Smooth muscle cell of trachea (primary cell): ENCODE data around the gene SPEM3. TPM values are rescaled to one million over a fixed set of nuclear protein-coding genes. Genes with fewer than 3 reads are reported as not detected.

Experiments used
- total RNA-seq: library from RNA; depleted of rRNA; stranded (reverse); fragments of >200 nt; gene quantifications from 2 replicates; pipeline ENCODE4 v1.2.1, GENCODE V29; 2014

Gene SPEM3
- not detected in 2 replicates for total RNA-seq

DNA sequence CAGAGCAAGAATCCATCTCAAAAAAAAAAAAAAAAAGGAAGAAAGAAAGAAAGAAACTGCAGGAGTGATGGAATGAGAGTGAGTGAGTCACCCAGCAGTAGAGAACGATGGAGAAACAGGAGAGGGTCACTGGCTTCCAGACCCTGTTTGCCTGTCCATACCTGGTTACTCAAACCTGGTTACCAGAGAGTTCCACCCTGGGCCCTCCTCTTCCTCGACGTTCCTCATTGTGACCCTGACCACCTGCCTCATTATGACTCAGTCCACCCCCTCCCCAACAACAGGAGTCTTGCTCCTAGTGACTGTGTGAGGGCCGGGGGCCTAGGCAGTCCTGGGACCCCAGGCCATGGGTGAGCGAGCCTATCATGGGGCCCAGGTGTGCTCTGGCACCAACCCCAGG, at the start of gene SPEM3:
SPEM3 (plus strand) TSS at position 301 of the 400 bp plus-strand sequence; CDS start at position 347, 46 bp downstream.

DNA sequence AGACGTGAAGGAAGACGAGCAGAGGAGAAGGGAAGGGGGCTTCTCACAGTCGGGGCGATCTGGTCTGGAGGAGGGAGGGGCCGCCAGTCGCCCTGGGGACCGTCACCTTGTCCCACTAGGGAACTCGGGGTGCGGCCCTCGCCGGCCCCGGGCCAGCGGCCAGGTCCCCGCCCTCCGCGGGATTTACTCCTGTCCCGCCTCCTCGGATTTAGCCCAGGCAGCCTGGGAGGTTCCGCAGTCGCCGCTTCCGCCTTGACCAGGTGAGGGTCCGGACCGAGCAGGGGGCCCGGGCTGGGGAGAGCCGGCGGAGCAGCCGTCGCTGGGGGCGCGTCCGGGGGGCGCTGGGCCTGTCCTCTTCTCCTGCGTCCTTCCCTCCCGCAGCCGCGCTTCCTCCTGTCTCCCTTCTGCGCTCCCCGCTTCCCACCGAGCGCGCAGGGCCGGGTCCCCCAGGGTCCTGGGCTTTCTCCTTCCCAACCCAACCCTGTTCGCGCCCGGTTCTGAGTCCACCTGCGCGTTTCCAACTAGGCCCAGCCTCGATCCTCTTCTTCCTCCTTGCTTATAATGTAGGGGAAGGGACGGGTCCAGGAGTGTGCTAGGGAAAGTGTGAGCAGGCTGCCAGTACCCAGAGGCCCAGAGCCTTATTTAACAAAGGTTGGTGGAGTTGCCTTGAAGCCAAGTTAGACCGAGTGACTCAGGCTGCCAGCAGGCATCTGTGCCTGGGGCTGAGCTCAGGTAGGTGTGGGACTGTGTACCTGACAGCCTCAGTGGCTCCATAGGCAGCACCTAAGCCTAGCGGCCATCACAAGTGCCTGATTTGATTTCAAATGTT, 47.6 kb upstream of the SPEM3 start, which contains the start of gene TNK1:
TNK1 (plus strand) TSS at position 235 of the 829 bp plus-strand sequence. CDS start 1,838 bp downstream, outside the sequence.

DNA sequence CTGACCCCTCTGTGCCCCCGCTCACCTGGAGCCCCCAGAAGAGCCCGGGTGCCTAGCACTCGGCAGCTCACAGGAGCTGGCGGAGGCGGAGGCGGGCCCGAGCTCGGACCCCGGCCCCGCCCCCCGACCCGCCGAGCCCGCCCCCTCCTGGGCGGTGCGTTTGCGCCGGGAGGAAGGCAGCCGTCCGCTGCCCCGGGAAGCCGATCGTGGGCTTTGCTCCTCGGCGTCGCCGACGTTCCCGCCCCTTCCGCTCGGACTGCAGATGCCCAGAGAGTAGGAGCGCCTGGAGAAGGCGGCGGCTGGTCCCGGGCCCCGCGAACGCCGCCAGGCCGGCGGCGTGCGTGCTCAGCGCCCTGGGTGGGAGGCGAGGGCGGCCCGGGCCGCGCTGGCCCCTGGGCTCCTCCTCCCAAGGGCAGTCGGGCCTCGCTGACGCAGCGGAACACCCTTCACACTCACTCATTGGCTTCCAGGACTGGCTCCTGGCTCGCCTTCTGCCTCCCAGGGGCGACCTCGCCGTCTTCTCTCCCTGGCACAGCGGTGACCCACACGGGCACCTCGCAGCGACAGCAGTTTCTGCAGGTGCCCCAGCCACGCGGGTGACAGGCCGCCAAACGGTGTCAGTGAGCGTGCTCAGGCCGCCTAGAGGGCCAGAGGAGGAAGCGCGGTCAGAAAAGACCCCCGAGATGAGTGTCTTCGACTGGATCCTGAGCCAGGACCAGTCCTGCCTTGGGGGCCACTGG, 34.0 kb upstream of the SPEM3 start, which contains the start of gene PLSCR3:
PLSCR3 (minus strand) TSS at position 74 of the 740 bp plus-strand sequence. CDS start 415 bp downstream, outside the sequence.

DNA sequence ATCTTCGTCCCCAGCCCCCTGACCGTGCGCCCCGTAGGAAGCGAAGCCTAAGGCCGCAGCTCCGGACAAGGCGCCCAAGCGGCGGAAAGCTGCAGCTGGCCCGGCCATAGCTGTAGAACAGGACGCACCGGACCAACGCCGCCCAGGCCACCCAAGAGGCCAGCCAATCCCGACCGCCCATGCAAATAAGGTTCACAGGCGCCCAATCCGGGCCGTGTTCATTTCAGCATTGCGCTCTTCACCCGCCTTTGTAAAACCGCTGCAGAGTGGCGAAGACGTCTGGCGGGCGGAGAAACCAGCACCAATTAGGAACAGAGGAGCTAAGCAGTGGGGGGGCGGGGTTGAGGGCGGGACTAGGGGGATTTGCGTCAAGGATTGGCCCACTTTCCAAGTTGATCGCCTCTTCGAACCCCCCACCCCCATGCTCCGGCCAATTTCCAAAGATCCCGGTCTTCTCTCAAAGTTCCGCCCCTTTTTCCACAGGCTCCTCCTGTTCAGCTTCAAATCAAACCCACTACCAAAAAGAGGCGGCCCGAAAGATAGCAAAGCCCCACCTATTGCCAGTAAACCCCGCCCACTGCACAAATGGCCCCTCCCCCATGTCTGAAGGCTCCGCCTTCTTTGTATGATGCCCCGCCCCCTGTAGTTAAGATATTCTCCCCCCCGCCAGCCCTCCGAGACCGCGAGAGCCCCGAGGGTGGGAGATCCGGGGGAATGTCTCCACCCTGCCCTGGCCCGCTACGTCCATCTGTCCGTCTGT, 24.5 kb upstream of the SPEM3 start, which contains the start of gene TMEM256:
TMEM256 (minus strand) TSS at position 121 of the 760 bp plus-strand sequence; CDS start at position 108, 13 bp downstream.

DNA sequence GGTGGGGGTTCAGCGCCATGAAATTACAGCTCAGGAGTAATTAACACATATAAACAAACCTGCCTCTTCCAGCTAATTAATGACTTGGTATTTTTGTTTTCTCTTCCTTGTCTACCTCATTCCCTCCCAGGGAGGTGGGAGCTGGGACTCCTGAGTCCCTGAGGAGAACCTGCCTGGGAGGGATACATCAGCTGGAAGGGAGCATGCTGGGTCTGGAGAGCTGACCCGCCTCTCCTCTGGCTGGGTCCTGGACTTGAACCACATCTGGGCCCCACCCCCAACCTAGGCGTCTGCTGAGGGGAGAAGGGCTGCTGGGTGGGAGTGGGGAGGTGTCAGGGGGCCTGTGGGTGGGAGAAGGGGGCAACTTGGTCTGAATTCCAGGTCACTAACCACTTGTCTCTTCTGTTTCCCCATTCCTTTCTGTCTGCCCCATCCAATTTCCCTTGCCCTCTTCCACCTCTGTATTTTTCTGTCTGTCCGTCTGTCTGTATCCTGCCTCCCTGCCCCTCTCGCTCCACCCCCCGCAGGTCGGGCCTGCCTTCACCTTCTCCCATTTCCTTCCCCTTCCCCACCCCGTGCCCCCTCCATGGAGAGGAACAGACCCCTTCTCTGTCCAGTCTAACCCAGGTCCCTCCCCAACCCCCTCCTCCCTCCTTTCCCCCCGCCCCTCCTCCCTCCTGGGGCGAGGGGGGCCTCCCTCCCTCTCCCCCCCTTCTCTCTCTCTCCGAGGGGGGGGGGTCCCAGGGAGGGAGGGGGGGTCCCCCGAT, 21.0 kb upstream of the SPEM3 start, which contains the start of gene NLGN2:
NLGN2 (plus strand) TSS at position 361 of the 767 bp plus-strand sequence. CDS start 411 bp downstream, outside the sequence.

DNA sequence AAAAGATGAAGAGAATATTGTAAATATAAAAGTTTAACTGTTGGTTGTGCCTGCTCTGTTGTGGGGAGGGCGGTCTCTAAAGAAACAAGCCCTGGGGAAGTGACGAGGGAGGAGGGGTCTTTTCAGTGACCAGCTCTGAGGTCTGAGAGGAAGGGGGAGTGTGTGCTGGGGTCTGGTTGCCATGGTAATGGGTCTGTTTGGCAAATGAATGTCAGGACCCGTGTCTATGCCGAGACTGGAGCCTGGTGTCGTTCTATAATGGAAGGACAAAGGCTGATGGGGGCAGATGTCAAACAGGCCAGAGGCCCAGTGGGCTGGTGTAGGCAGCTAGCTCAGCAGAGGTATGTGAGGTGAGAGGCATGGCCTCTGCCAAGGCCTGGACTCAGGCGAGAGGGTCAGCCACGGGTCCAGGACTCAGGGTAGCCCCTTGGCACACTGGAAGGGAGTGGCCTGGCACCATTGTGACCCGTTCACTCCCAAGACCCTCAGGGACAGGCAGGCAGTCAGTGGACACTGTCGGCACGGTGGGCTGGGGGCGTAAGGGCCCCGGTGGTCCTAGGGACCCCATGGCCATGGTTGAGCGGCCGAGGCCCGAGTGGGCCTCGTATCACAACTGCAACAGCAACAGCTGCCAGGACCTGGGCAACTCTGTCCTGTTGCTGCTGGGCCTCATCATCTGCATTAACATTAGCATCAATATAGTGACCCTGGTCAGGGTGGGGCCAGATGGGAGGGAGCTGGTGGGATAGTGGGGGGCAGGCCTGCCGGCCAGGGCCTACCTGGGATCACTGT, 8.6 kb upstream of the SPEM3 start, which contains the start of gene SPEM1:
SPEM1 (plus strand) TSS at position 506 of the 792 bp plus-strand sequence; CDS start at position 567, 61 bp downstream.

DNA sequence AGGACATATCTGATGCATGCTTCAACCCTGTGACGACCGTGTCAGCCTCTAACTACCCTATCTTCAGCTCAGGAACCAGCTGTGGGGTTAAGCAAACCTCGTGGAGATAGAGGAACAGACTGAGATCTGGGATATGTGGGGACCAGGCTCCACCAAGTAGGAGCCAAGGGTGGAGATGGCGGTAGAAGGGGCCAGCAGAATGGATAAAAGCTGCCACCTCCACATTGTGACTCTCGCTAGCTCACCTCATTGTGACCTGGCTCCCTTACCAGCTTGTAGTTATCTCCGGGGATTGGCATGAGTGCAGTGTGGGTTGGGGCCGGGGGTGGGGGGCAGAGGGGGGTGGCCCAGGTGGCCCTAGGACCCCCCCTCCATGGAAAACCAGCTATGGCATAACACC, 3.3 kb upstream of the SPEM3 start, which contains the start of gene SPEM2:
SPEM2 (plus strand) TSS at position 301 of the 400 bp plus-strand sequence; CDS start at position 374, 73 bp downstream.

DNA sequence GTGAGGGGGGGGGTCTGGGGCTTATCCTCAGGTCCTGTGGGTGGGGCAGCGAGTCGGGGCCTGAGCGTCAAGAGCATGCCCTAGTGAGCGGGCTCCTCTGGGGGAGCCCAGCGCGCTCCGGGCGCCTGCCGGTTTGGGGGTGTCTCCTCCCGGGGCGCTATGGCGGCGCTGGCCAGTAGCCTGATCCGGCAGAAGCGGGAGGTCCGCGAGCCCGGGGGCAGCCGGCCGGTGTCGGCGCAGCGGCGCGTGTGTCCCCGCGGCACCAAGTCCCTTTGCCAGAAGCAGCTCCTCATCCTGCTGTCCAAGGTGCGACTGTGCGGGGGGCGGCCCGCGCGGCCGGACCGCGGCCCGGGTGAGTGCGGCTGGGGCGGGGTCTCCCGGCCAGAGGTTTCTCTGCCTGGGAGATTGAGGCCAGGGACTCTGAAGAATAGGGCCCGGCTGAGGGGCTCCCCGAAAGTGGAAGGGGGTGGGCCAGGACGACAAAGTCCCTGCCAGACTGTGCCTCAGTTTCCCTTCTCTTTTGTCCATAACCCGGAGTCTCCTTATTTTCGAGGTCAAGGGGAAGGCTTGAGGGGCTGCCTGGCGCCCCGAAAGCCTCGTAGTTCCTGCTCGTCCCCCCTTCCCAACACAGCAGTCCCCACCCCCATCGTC, 10.9 kb downstream of the SPEM3 start, which contains the start of gene FGF11:
FGF11 (plus strand) TSS at position 51 of the 651 bp plus-strand sequence; CDS start at position 160, 109 bp downstream.

DNA sequence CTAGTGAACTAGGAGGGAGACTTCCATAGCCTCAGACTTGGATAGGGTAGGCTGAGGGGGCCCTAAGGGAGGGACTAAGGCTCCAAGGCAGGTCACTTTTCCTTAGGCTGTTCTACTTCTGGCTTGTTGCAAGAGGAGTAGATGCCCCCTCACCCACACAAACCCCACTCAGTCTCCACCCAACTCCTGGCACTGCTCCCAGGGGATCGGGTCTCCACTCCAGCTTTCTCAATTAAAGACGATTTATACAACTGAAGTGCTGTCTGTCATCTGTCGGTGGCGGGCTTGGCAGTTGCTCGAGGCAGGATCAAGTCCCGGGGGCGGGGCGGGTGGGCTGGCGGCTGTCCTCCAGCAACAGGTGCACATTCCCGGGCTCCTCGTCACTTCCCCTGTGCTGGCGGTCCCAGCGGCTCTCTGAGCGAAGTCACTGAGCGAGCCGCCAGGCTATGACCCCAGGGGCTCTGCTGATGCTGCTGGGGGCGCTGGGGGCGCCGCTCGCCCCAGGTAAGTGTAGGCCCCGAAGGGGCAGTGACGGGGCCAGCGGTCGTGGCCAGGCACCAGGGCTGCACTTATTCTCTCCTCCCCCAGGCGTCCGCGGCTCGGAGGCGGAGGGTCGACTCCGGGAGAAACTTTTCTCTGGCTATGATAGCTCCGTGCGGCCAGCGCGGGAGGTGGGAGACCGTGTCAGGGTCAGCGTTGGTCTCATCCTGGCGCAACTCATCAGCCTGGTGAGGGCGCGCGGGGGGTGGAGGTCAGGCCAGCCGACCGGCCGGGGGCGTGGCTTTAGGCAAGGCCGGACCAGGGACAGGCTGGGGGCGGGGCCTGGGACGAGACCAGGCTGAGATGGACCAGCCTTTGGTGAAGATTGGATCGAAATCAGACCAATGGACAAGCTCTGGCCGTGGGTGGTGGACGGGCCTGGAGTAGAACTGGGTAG, 16.3 kb downstream of the SPEM3 start, which contains the start of gene CHRNB1:
CHRNB1 (plus strand) TSS at position 380 of the 937 bp plus-strand sequence; CDS start at position 447, 67 bp downstream.

DNA sequence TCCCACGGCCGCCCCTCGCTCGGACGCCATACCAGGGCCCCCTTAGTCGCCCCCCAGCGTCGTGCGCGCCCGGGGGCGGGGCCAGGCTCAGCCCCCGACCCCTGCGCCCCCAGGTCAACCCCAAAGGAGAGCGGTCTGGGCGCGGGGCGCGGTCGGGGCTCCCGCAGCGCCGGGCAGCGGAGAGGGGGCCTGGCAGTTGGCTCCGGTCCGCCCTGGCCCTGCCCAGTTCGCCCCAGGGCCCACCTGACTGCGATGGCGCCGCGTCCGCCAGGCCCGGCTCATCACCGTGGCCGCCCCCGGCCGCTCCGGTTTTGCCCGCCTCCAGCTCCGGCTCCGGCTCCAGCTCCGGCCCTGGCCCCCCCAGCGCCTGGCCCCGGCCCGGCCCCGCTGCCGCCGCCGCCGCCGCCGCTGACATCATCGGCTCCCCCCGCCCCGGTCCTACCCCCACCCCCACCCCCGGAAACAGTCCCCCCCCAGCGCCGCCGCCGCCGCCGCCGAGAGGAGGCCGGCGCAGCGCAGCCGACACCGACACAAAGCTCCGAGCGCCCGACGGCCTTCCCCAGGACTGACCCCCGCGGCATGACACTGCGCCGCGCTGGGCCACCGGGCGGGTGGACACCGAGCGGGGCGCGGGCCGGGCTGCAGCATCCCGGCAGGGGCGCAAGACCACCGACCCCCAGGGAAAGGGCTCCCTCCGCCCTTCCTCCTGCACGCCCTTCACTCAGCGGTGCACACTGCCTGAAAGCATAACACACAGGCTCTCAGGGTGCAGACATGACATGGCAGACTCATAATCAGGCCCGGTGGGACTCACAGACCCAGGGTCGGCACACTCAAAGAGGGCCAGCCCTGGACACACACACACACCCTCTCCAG, 50.8 kb downstream of the SPEM3 start, which contains the start of gene ZBTB4:
ZBTB4 (minus strand) TSS at position 419 of the 876 bp plus-strand sequence. CDS start 12,830 bp downstream, outside the sequence.

DNA sequence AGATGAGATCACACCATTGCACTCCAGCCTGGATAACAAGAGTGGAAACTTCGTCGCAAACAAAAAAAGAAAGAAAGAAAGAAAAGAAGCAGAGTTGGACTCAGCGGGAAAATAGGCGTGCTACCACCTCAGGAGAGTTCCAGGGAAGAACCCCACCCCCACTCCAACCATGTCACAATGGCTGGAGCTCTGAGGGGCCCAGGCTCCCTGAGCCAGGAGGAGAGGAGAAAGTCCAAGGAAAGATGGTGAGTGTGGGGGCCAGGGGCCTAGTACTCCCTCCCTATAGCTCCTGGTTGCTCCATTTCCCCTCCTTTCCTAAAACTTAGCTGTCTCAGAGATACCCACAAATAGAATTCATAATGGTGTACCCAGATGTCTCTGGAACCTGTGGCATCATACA, 52.6 kb downstream of the SPEM3 start, which contains the start of gene SLC35G6:
SLC35G6 (plus strand) TSS at position 172 of the 400 bp plus-strand sequence; CDS start at position 243, 71 bp downstream.

Other genes starting within 250 kb of the SPEM3 start
- gene ASGR1, start 249.5 kb upstream of the SPEM3 start, total RNA-seq: 1.2 and 1.3 TPM in 2 replicates
- gene DLG4, start 209.0 kb upstream of the SPEM3 start, total RNA-seq: 17.6 and 27.3 TPM in 2 replicates
- 236 and 357 TPM in 2 replicates for gene ACADVL, start 208.9 kb upstream of the SPEM3 start, total RNA-seq
- gene DVL2, start 194.3 kb upstream of the SPEM3 start, total RNA-seq: 84.8 and 108 TPM in 2 replicates
- 47.3 and 68.5 TPM in 2 replicates for gene PHF23, start 189.4 kb upstream of the SPEM3 start, total RNA-seq
- 199 and 406 TPM in 2 replicates for gene GABARAP, start 186.4 kb upstream of the SPEM3 start, total RNA-seq
- 35.2 and 41.6 TPM in 2 replicates for gene CTDNEP1, start 177.1 kb upstream of the SPEM3 start, total RNA-seq
- gene ELP5, start 176.6 kb upstream of the SPEM3 start, total RNA-seq: 24.6 and 25.6 TPM in 2 replicates
- gene CLDN7, start 166.4 kb upstream of the SPEM3 start, total RNA-seq: 4.1 and 6.5 TPM in 2 replicates
- 0.17 and 0.44 TPM in 2 replicates for gene SLC2A4, start 147.1 kb upstream of the SPEM3 start, total RNA-seq
- 0.17 and 0.29 TPM in 2 replicates for gene YBX2, start 134.2 kb upstream of the SPEM3 start, total RNA-seq
- 469 and 682 TPM in 2 replicates for gene EIF5A, start 121.2 kb upstream of the SPEM3 start, total RNA-seq
- 40.1 and 47.6 TPM in 2 replicates for gene GPS2, start 113.5 kb upstream of the SPEM3 start, total RNA-seq
- gene NEURL4, start 99.5 kb upstream of the SPEM3 start, total RNA-seq: 20.2 and 23.5 TPM in 2 replicates
- 0.58 and 0.99 TPM in 2 replicates for gene ACAP1, start 92.3 kb upstream of the SPEM3 start, total RNA-seq
- 6.1 and 13.1 TPM in 2 replicates for gene KCTD11, start 76.7 kb upstream of the SPEM3 start, total RNA-seq
- not detected in 2 replicates for gene TMEM95, start 73.7 kb upstream of the SPEM3 start, total RNA-seq
- gene TNK1, start 47.8 kb upstream of the SPEM3 start, total RNA-seq: 0.66 and 0.73 TPM in 2 replicates
- gene PLSCR3, start 34.3 kb upstream of the SPEM3 start, total RNA-seq: 38.7 and 48.1 TPM in 2 replicates
- 95.8 and 132 TPM in 2 replicates for gene TMEM256, start 24.8 kb upstream of the SPEM3 start, total RNA-seq
- gene NLGN2, start 21.0 kb upstream of the SPEM3 start, total RNA-seq: 16.1 and 18.2 TPM in 2 replicates
- not detected in 2 replicates for gene SPEM1, start 8.5 kb upstream of the SPEM3 start, total RNA-seq
- not detected in 2 replicates for gene SPEM2, start 3.2 kb upstream of the SPEM3 start, total RNA-seq
- gene TMEM102, start 6.6 kb downstream of the SPEM3 start, total RNA-seq: 1.3 and 1.9 TPM in 2 replicates
- gene FGF11, start 10.7 kb downstream of the SPEM3 start, total RNA-seq: 0.58 and 2.8 TPM in 2 replicates
- 6.8 and 10.3 TPM in 2 replicates for gene CHRNB1, start 16.2 kb downstream of the SPEM3 start, total RNA-seq
- 27.8 and 44.8 TPM in 2 replicates for gene ZBTB4, start 50.8 kb downstream of the SPEM3 start, total RNA-seq
- gene SLC35G6, start 52.6 kb downstream of the SPEM3 start, total RNA-seq: not detected in 2 replicates
- gene POLR2A, start 55.5 kb downstream of the SPEM3 start, total RNA-seq: 104 and 111 TPM in 2 replicates
- gene TNFSF12, start 120.2 kb downstream of the SPEM3 start, total RNA-seq: 17.0 and 18.4 TPM in 2 replicates
- 2.0 and 2.2 TPM in 2 replicates for gene TNFSF13, start 129.9 kb downstream of the SPEM3 start, total RNA-seq
- 59.2 and 68.1 TPM in 2 replicates for gene SENP3, start 133.1 kb downstream of the SPEM3 start, total RNA-seq
- gene CD68, start 150.8 kb downstream of the SPEM3 start, total RNA-seq: 30.4 and 79.9 TPM in 2 replicates
- 94.1 and 137 TPM in 2 replicates for gene MPDU1, start 155.0 kb downstream of the SPEM3 start, total RNA-seq
- 0.66 and 0.73 TPM in 2 replicates for gene SOX15, start 161.2 kb downstream of the SPEM3 start, total RNA-seq
- gene FXR2, start 186.0 kb downstream of the SPEM3 start, total RNA-seq: 34.9 and 47.3 TPM in 2 replicates
- gene SAT2, start 199.0 kb downstream of the SPEM3 start, total RNA-seq: 43.8 and 45.5 TPM in 2 replicates
- gene SHBG, start 201.3 kb downstream of the SPEM3 start, total RNA-seq: 0.17 and 0.29 TPM in 2 replicates
- gene ATP1B2, start 222.1 kb downstream of the SPEM3 start, total RNA-seq: 0.17 TPM in 1 of 2 replicates, not detected in the other